GM13977 (cell line): ENCODE results near the gene COL4A2.

ENCODE experiments used
- DNase-seq: peaks from one replicate; pipeline ENCODE4 v3.0.0; 2012; ENCODE audit warnings: low spot score
- in situ Hi-C: fragments of 300-500 bp; cut with MboI; formaldehyde crosslinking; loops from one replicate; pipeline ENCODE4 v1.12.0; 2022; ENCODE audit warnings: low sequenced_read_pairs, low pct_unique_long_range_greater_than_20kb, mixed read lengths, inconsistent platforms; ENCODE audit not compliant: unreplicated experiment
- TF ChIP-seq, protein P1 (sequence below): IDR thresholded peaks from 2 replicates; pipeline ENCODE4 v1.5.1; 2012; ENCODE audit warnings: mild to moderate bottlenecking, control low read depth; ENCODE audit not compliant: insufficient read depth; ENCODE audit errors: extremely low read depth, missing control alignments

COL4A2 gene

GRCh38 chr13:110516500-110516899 lies 209.4 kb downstream of the COL4A2 start:
- TF ChIP-seq, protein P1, sequence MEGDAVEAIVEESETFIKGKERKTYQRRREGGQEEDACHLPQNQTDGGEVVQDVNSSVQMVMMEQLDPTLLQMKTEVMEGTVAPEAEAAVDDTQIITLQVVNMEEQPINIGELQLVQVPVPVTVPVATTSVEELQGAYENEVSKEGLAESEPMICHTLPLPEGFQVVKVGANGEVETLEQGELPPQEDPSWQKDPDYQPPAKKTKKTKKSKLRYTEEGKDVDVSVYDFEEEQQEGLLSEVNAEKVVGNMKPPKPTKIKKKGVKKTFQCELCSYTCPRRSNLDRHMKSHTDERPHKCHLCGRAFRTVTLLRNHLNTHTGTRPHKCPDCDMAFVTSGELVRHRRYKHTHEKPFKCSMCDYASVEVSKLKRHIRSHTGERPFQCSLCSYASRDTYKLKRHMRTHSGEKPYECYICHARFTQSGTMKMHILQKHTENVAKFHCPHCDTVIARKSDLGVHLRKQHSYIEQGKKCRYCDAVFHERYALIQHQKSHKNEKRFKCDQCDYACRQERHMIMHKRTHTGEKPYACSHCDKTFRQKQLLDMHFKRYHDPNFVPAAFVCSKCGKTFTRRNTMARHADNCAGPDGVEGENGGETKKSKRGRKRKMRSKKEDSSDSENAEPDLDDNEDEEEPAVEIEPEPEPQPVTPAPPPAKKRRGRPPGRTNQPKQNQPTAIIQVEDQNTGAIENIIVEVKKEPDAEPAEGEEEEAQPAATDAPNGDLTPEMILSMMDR, result no peak
- in situ Hi-C loops, result no loop called here

DNA sequence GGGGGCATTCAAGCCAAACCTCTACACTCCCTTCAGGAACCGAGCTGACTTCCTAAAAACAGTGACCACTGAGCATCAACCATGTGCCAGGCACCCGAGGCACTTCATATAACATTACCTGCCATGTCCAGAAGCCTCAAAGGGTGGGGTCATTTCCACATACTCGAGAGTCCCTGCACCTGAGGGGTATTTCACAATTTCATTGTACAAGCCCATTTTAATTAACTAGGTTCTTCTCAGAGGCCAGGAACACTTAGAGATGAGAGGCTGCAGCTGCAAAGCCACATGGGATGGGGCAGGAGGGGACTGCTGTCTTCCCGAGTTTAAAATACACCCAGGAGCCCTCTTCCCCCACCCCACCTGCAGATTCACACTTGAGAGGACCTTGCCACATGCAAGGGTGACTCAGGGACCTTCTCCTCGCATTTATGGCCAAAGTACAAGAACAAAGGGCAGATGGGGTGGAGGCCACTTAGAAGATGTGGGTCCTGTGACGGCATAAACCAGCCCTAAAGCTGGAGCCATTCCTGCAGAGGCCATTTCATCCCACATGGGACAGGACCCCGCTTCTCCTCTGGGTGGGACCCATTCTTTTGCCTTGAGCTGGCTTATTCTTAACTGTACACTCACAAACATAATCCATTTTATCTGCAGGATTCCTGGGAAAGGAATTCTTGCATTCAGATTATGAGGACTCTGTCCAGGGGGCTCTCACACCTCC lies 210.6 kb downstream of the COL4A2 start:
- DNase-seq, result no peak
- TF ChIP-seq, protein P1, result no peak
- in situ Hi-C loops, result no loop called here

More at GRCh38 chr13:110516500-110516899, 209.4 kb downstream of the COL4A2 start:
- no peak for DNase-seq

DNA sequence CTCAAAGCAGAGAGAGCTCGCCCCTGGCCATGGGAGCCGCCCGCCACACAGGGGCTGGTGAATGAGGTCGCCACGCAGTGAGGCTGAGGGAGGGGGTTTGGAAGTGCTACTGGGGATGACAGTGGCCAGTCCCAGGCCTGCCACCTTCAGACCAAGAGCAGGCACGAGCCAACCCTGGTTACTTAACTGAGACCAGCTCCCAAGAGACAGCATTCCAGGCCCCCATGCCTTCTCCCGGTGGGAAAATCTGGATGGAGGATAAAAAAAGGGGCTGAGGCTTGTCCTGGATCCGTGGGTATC lies 211.1 kb downstream of the COL4A2 start:
- in situ Hi-C loops, result no loop called here
- TF ChIP-seq, protein P1, result no peak
- no peak for DNase-seq

DNA sequence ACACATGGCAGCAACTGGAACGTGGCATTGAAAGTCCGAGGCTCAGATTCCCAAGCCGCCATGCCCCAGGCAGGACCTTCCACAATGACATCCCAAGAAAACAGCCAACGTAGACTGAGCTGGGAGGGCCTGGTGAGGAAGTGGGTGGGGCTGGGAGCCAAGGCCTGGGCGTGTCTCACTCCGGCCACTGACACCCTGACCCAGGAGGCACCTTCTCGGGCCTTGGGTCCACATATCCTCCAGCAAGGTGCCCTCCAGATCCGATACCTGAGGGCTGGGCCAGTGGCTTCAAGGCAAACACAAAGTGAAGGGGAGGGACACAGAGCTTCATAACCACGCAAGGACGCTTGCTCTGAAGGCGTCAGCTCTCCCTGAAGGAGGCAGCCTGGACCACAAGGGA lies 211.5 kb downstream of the COL4A2 start:
- in situ Hi-C loops, result no loop called here
- DNase-seq, result no peak
- TF ChIP-seq, protein P1, result no peak

DNA sequence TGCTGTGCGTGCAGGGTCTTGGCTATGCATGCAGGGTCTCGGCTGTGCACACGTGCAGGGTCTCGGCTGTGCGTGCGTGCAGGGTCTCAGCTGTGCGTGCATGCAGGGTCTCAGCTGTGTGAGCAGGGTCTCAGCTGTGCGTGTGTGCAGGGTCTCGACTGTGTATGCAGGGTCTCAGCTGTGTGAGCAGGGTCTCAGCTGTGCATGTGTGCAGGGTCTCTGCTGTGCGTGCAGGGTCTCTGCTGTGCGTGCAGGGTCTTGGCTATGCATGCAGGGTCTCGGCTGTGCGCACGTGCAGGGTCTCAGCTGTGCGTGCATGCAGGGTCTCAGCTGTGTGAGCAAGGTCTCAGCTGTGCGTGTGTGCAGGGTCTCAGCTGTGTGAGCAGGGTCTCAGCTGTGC lies 212.0 kb downstream of the COL4A2 start:
- in situ Hi-C loops, result no loop called here
- TF ChIP-seq, protein P1, result no peak
- DNase-seq, result no peak

GRCh38 chr13:110519506-110519905 lies 212.4 kb downstream of the COL4A2 start:
- DNase-seq, result no peak
- TF ChIP-seq, protein P1, result no peak
- in situ Hi-C loops, result no loop called here
